OCI-LY7 (cell line): Measurements from ENCODE around the gene XPO4. TPM values are rescaled to one million over a fixed set of nuclear protein-coding genes. Genes with fewer than 3 reads are reported as not detected.

ENCODE experiments used
- BruUV-seq: library from RNA; stranded (reverse); fragments of 400-500 nt; replicated peaks from 2 replicates; lab custom pipeline; 2021; lab: Mats Ljungman, UMichigan
- CTCF ChIA-PET: fragments of 300-600 bp; sonication (Branson Sonifier 250); formaldehyde crosslinking; loops from one replicate; lab custom pipeline; 2022; ENCODE audit warnings: antibody characterized with exemption; ENCODE audit not compliant: unreplicated experiment; lab: Charles Lee
- POLR2A ChIA-PET: fragments of 300-600 bp; sonication (Branson Sonifier 250); formaldehyde crosslinking; loops from one replicate; lab custom pipeline; 2022; ENCODE audit warnings: antibody characterized with exemption; lab: Charles Lee
- DNase-seq: peaks from one replicate; pipeline ENCODE4 v3.0.0-alpha.2; 2015; ENCODE audit warnings: low spot score
- H2AFZ ChIP-seq: fragments of 200-600 bp; sonication (generic), shearing (Covaris generic); 2 replicates; pipeline ENCODE4 v1.6.1; 2014; ENCODE audit warnings: mild to moderate bottlenecking, antibody characterized with exemption, low read length, moderate library complexity
- H3K27ac ChIP-seq: fragments of 200-600 bp; sonication (generic); 2 replicates; pipeline ENCODE4 v1.5.1; 2014; ENCODE audit warnings: mixed run types, low read depth, mild to moderate bottlenecking, moderate library complexity, low read length, inconsistent platforms; ENCODE audit not compliant: poor library complexity, severe bottlenecking
- H3K36me3 ChIP-seq: fragments of 200-600 bp; sonication (generic); 2 replicates; pipeline ENCODE4 v1.6.1; 2014; ENCODE audit warnings: mild to moderate bottlenecking, antibody characterized with exemption, low read length, moderate library complexity, mixed read lengths; ENCODE audit not compliant: insufficient read depth
- H3K4me1 ChIP-seq: fragments of 200-600 bp; sonication (generic); 2 replicates; pipeline ENCODE4 v1.5.1; 2014; ENCODE audit warnings: mild to moderate bottlenecking, low read length; ENCODE audit not compliant: insufficient read depth, poor library complexity, severe bottlenecking
- H3K4me2 ChIP-seq: fragments of 200-600 bp; sonication (generic); 2 replicates; pipeline ENCODE4 v1.6.1; 2014; ENCODE audit warnings: mild to moderate bottlenecking, low read length
- H3K4me3 ChIP-seq: fragments of 200-600 bp; sonication (generic); 2 replicates; pipeline ENCODE4 v1.5.1; 2014; ENCODE audit warnings: mild to moderate bottlenecking, low read depth, low read length; ENCODE audit not compliant: poor library complexity, severe bottlenecking
- H3K79me2 ChIP-seq: fragments of 200-600 bp; sonication (generic); 2 replicates; pipeline ENCODE4 v1.6.1; 2016; ENCODE audit warnings: low read depth, mild to moderate bottlenecking, low read length, moderate library complexity, mixed read lengths; ENCODE audit not compliant: insufficient read depth
- H3K9me2 ChIP-seq: fragments of 200-600 bp; sonication (generic); 2 replicates; pipeline ENCODE4 v1.6.1; 2016; ENCODE audit warnings: mild to moderate bottlenecking, low read length, mixed read lengths; ENCODE audit not compliant: insufficient read depth
- H3K9me3 ChIP-seq: fragments of 200-600 bp; sonication (generic); 2 replicates; pipeline ENCODE4 v1.6.1; 2014; ENCODE audit warnings: mild to moderate bottlenecking, mixed run types, low read length, mixed read lengths
- H4K20me1 ChIP-seq: fragments of 200-600 bp; sonication (generic); 2 replicates; pipeline ENCODE4 v1.6.1; 2014; ENCODE audit warnings: mild to moderate bottlenecking, antibody characterized with exemption, low read length, moderate library complexity, mixed read lengths; ENCODE audit not compliant: insufficient read depth
- CTCF ChIP-seq: fragments of 200-600 bp; sonication (generic); conservative IDR thresholded peaks from 2 replicates; pipeline ENCODE4 v1.5.1; 2014; ENCODE audit warnings: mild to moderate bottlenecking, antibody characterized with exemption, low read length, moderate library complexity, mixed read lengths
- EZH2phosphoT487 ChIP-seq: fragments of 200-600 bp; sonication (generic); IDR thresholded peaks from 2 replicates; pipeline ENCODE4 v1.6.1; 2018; ENCODE audit warnings: low read depth, borderline replicate concordance, mild to moderate bottlenecking, mixed run types, antibody characterized with exemption, low read length, moderate library complexity, mixed read lengths
- intact Hi-C: fragments of 100-400 bp; cut with micrococcal nuclease; formaldehyde crosslinking; loops from one replicate; pipeline ENCODE4 v1.10.0; 2022; ENCODE audit not compliant: unreplicated experiment
- total RNA-seq, 2 experiments: library from RNA; depleted of rRNA in 1 of 2; stranded (reverse); fragments of >200 nt in 1 of 2; shearing (Covaris generic) in 1 of 2; gene quantifications; 2 replicates each; pipeline ENCODE4 v1.2.3, GENCODE V29; 2014 to 2022

The XPO4 gene
- total RNA-seq, 2 experiments from 2014 or later: 20.6 to 26.9 TPM

DNA sequence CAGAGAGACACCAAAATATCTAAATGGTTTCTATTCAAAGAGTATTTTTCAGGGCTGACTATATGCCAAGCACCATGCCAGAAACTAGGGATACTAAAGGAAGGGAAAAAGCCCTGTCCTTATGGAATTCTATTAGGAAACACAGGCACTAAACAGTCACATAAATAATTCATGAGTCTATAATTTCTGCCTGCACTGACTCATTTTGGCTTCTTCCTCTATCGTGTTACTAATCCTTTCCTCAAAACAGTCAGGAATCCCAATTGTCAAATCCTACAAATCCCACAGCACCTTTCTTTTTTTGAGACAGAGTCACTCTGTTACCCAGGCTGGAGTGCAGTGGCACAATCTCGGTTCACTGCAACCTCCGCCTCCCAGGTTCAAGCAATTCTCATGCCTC is 29.2 kb downstream of the XPO4 start:
- H3K4me3 ChIP-seq: no peak overlapping the region
- CTCF ChIA-PET: no interaction called here
- H3K9me3 ChIP-seq: peaks cover 9% of the 10 kb centered on the region; the same call in 1 of the 2 replicates
- peaks cover 23% of the 10 kb centered on the region for H4K20me1 ChIP-seq
- DNase-seq: no peak
- H3K36me3 ChIP-seq: peaks cover 32% of the 10 kb centered on the region
- H2AFZ ChIP-seq: no peak overlapping the region
- no peak overlapping the region for H3K27ac ChIP-seq
- peaks cover 100% of the 10 kb centered on the region for H3K79me2 ChIP-seq
- intact Hi-C loops: no loop called here
- no peak overlapping the region for H3K4me2 ChIP-seq
- BruUV-seq: no TSS peak
- TF ChIP-seq CTCF (no peak), EZH2phosphoT487 (no peak)
- H3K9me2 ChIP-seq: no peaks in the 10 kb centered on the region
- H3K4me1 ChIP-seq: no peaks in the 10 kb centered on the region
- POLR2A ChIA-PET: interaction anchor here (0.6 to 1.4 kb wide), 3 partner anchors 9 to 1794 kb away, joined by 3 to 6 read pairs (median 3); no protein-coding TSS in a partner anchor

DNA sequence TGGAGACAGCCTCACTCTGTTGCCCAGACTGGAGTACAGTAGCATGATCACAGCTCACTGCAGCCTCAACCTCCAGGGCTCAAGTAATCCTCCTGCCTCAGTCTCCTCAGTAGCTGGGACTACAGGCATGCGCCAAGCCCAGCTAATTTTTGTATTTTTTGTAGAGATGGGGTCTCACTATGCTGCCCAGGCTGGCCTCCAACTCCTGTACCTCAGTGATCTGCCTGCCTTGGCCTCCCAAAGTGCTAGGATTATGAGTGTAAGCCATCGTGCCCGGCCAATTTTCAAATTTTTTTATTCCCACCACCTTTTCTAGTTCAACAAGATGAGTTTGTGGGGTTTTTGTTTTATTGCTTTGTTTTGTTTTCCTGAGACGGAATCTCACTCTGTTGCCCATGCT is 31.7 kb downstream of the XPO4 start:
- TF ChIP-seq CTCF: no peak
- no peak for TF ChIP-seq EZH2phosphoT487
- Histone ChIP-seq H3K79me2 (peaks cover 100% of the 10 kb centered on the region), H3K4me3 (no peak overlapping the region), H3K9me3 (no peaks in the 10 kb centered on the region), H3K36me3 (peaks cover 39% of the 10 kb centered on the region), H4K20me1 (peaks cover 23% of the 10 kb centered on the region), H3K27ac (no peak overlapping the region), H3K4me2 (no peak overlapping the region), H2AFZ (no peak overlapping the region), H3K4me1 (no peaks in the 10 kb centered on the region), H3K9me2 (no peaks in the 10 kb centered on the region)
- ChIA-PET CTCF (no interaction called here), POLR2A (no interaction called here)
- BruUV-seq: no TSS peak
- no peak for DNase-seq
- intact Hi-C loops: no loop called here

DNA sequence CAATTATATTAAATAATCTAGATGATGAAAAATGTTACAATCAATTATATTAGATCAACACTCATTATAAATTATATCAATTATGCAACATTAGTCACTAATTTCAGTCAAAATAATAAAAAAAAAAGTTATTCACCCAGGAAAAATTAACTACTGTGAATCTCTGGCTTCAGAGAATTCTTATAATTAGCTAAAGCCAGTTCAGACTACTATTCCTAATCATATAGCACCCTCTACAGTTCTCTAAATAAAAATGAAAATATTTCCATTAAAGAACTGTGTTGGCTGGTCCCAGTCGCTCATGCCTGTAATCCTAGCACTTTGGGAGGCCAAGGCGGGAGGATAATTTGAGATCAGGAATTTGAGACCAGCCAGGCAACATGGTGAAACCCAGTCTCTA is 33.0 kb downstream of the XPO4 start:
- POLR2A ChIA-PET: interaction anchor here (0.7 kb wide), 1 partner anchor 59 kb away, joined by 3 read pairs; no protein-coding TSS in a partner anchor

More for the DNA sequence above, 33.0 kb downstream of the XPO4 start:
- no TSS peak for BruUV-seq
- no peaks in the 10 kb centered on the region for H3K9me2 ChIP-seq
- TF ChIP-seq EZH2phosphoT487 (no peak), CTCF (peak; percentile 43; the same call in 1 of the 2 replicates)
- H3K4me3 ChIP-seq: no peak overlapping the region
- no peak overlapping the region for H3K27ac ChIP-seq
- no peak for DNase-seq
- H3K4me1 ChIP-seq: no peaks in the 10 kb centered on the region
- H2AFZ ChIP-seq: no peak overlapping the region
- intact Hi-C loops: no loop called here
- peaks cover 46% of the 10 kb centered on the region for H3K36me3 ChIP-seq
- H3K4me2 ChIP-seq: no peak overlapping the region
- H3K79me2 ChIP-seq: peaks cover 99% of the 10 kb centered on the region
- peaks cover 23% of the 10 kb centered on the region for H4K20me1 ChIP-seq
- CTCF ChIA-PET: no interaction called here
- no peaks in the 10 kb centered on the region for H3K9me3 ChIP-seq
